Panc1 (cell line): ENCODE data around the gene FN3K. TPM values are rescaled to one million over a fixed set of nuclear protein-coding genes. Genes with fewer than 3 reads are reported as not detected.

Experiments
- ATAC-seq: fragments of 200-7000 bp; cut with Tn5 transposase; 2 replicates; pipeline ENCODE4 v1.9.1; 2020; ENCODE audit warnings: mild to moderate bottlenecking, moderate library complexity
- BruUV-seq: library from RNA; stranded (reverse); fragments of 400-500 nt; replicated peaks from 2 replicates; lab custom pipeline; 2021; lab: Mats Ljungman, UMichigan
- CTCF ChIA-PET: fragments of 300-600 bp; sonication (Branson Sonifier 250); formaldehyde crosslinking; loops from one replicate; lab custom pipeline; 2022; ENCODE audit warnings: antibody characterized with exemption; lab: Charles Lee
- POLR2A ChIA-PET: fragments of 300-600 bp; sonication (Branson Sonifier 250); formaldehyde crosslinking; loops from one replicate; lab custom pipeline; 2022; ENCODE audit warnings: antibody characterized with exemption; lab: Charles Lee
- DNase-seq: peaks from one replicate; pipeline ENCODE4 v3.0.0-alpha.2; 2010; ENCODE audit warnings: low read depth, low spot score
- H3K27ac ChIP-seq: 2 replicates; pipeline ENCODE4 v1.5.1; 2011; ENCODE audit warnings: mild to moderate bottlenecking, low read length, inconsistent platforms
- H3K27me3 ChIP-seq: fragments of 200-500 bp; sonication (Bioruptor generic); 2 replicates; pipeline ENCODE4 v1.6.0; 2014; ENCODE audit warnings: low read length, inconsistent platforms; ENCODE audit not compliant: control insufficient read depth, insufficient read depth
- H3K36me3 ChIP-seq: fragments of 200-500 bp; sonication (Bioruptor generic); 2 replicates; pipeline ENCODE4 v1.5.1; 2014; ENCODE audit warnings: inconsistent platforms, mild to moderate bottlenecking, low read length, moderate library complexity; ENCODE audit not compliant: control insufficient read depth, insufficient read depth
- H3K4me1 ChIP-seq: 2 replicates; pipeline ENCODE4 v1.5.1; 2011; ENCODE audit warnings: inconsistent platforms, mild to moderate bottlenecking, low read length, moderate library complexity; ENCODE audit not compliant: control insufficient read depth, insufficient read depth
- H3K4me3 ChIP-seq, 2 experiments: 2 replicates each; pipeline ENCODE4 v1.5.1; 2011 to 2012; ENCODE audit warnings: low read depth in 2 of 2, low read length in 2 of 2, mild to moderate bottlenecking in 2 of 2, inconsistent platforms in 1 of 2, moderate library complexity in 1 of 2
- H3K9me3 ChIP-seq: fragments of 200-500 bp; sonication (Bioruptor generic); 2 replicates; pipeline ENCODE4 v1.5.1; 2014; ENCODE audit warnings: low read depth, mild to moderate bottlenecking, inconsistent platforms, low read length, moderate library complexity; ENCODE audit not compliant: control insufficient read depth, insufficient read depth
- CTCF ChIP-seq: fragments of 450-650 bp; IDR thresholded peaks from 2 replicates; pipeline ENCODE4 v1.5.1; 2017; ENCODE audit warnings: mild to moderate bottlenecking
- POLR2AphosphoS5 ChIP-seq: IDR thresholded peaks from 2 replicates; pipeline ENCODE4 v1.6.1; 2012; ENCODE audit warnings: mild to moderate bottlenecking, low read depth, low read length, moderate library complexity
- SIN3A ChIP-seq: IDR thresholded peaks from 2 replicates; pipeline ENCODE4 v1.6.1; 2012; ENCODE audit warnings: low read depth, mild to moderate bottlenecking, low read length, moderate library complexity, borderline replicate concordance; ENCODE audit not compliant: insufficient read depth
- TCF7L2 ChIP-seq: IDR thresholded peaks from 2 replicates; pipeline ENCODE4 v1.6.1; 2011; ENCODE audit warnings: mild to moderate bottlenecking, low read depth, low read length, inconsistent platforms
- in situ Hi-C: cut with HindIII; loops from 2 replicates; pipeline ENCODE4 v1.10.0; 2016; ENCODE audit warnings: low sequenced_read_pairs, low pct_unique_long_range_greater_than_20kb
- intact Hi-C: fragments of 100-400 bp; cut with micrococcal nuclease; formaldehyde crosslinking; loops from one replicate; pipeline ENCODE4 v1.10.0; 2022; ENCODE audit not compliant: unreplicated experiment
- total RNA-seq: library from RNA; stranded (reverse); gene quantifications from one replicate; pipeline ENCODE4 v1.2.1, GENCODE V29; 2021; ENCODE audit not compliant: unreplicated experiment
- TF ChIP-seq, protein P1 (sequence below), 2 experiments: IDR thresholded peaks; 2 replicates each; pipeline ENCODE4 v1.6.1; 2011 to 2012; ENCODE audit warnings: low read depth in 2 of 2, control low read depth in 1 of 2, low read length in 1 of 2, mild to moderate bottlenecking in 1 of 2, moderate library complexity in 1 of 2; ENCODE audit not compliant: insufficient read depth in 1 of 2

Gene FN3K
- total RNA-seq, 1 experiment from 2014 or later, result 34.8 TPM

DNA sequence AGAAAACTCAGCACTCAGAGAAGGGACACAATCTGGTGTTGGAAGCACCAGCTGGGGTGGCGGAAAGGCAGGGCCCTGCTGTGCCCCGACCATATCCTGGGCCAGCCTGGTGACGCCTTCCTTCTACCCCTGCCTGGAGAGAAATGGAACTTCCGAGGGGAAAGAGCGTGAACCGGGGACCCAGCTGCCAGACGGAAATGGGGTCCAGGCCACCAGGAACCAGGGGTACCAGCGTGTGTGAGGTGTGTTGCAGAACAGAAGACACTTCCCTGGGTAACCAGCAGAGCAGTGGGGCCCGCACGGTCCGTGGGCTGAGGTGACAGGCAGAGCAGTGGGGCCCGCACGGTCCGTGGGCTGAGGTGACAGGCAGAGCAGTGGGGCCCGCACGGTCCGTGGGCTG, 43.7 kb upstream of the FN3K start:
- intact Hi-C loops, result no loop called here
- no peak for DNase-seq
- in situ Hi-C loops, result no loop called here

DNA sequence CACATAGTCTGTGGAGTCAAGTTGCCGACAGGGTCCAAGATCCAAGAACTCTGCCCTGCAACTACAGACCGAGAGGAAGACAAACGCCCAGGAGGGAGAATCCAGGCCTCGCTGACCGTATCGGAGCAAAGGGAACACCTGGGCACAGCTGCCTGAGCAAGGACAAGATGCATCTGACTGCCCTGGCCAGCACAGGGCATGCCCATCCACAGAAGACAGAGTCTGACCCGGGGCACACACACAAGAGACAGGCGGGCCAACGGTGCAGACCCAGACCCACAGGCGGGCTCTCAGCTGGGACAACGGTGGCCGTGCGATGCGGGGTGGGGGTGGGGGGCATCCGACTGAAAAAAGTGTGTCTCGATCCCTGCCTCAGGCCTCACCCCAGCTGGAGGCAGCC, 43.1 kb upstream of the FN3K start:
- in situ Hi-C loops, result no loop called here
- no peak for ATAC-seq
- no peak for TF ChIP-seq TCF7L2

More for the DNA sequence above, 43.7 kb upstream of the FN3K start:
- ATAC-seq, result no peak
- Histone ChIP-seq H3K27me3 (no peaks in the 10 kb centered on the region), H3K4me1 (no peaks in the 10 kb centered on the region), H3K27ac (no peak overlapping the region), H3K9me3 (no peaks in the 10 kb centered on the region), H3K4me3 (no peak overlapping the region), H3K36me3 (no peaks in the 10 kb centered on the region)
- TF ChIP-seq TCF7L2 (no peak), CTCF (no peak), SIN3A (no peak), POLR2AphosphoS5 (no peak)
- TF ChIP-seq, protein P1, sequence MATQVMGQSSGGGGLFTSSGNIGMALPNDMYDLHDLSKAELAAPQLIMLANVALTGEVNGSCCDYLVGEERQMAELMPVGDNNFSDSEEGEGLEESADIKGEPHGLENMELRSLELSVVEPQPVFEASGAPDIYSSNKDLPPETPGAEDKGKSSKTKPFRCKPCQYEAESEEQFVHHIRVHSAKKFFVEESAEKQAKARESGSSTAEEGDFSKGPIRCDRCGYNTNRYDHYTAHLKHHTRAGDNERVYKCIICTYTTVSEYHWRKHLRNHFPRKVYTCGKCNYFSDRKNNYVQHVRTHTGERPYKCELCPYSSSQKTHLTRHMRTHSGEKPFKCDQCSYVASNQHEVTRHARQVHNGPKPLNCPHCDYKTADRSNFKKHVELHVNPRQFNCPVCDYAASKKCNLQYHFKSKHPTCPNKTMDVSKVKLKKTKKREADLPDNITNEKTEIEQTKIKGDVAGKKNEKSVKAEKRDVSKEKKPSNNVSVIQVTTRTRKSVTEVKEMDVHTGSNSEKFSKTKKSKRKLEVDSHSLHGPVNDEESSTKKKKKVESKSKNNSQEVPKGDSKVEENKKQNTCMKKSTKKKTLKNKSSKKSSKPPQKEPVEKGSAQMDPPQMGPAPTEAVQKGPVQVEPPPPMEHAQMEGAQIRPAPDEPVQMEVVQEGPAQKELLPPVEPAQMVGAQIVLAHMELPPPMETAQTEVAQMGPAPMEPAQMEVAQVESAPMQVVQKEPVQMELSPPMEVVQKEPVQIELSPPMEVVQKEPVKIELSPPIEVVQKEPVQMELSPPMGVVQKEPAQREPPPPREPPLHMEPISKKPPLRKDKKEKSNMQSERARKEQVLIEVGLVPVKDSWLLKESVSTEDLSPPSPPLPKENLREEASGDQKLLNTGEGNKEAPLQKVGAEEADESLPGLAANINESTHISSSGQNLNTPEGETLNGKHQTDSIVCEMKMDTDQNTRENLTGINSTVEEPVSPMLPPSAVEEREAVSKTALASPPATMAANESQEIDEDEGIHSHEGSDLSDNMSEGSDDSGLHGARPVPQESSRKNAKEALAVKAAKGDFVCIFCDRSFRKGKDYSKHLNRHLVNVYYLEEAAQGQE (IDR thresholded peaks at IDR 0.05; ENCODE audit: insufficient read depth in 1 of 2, low read depth in 2 of 2, low read length in 1 of 2), result no peak
- ChIA-PET CTCF (no interaction called here), POLR2A (no interaction called here)
- no TSS peak for BruUV-seq

DNA sequence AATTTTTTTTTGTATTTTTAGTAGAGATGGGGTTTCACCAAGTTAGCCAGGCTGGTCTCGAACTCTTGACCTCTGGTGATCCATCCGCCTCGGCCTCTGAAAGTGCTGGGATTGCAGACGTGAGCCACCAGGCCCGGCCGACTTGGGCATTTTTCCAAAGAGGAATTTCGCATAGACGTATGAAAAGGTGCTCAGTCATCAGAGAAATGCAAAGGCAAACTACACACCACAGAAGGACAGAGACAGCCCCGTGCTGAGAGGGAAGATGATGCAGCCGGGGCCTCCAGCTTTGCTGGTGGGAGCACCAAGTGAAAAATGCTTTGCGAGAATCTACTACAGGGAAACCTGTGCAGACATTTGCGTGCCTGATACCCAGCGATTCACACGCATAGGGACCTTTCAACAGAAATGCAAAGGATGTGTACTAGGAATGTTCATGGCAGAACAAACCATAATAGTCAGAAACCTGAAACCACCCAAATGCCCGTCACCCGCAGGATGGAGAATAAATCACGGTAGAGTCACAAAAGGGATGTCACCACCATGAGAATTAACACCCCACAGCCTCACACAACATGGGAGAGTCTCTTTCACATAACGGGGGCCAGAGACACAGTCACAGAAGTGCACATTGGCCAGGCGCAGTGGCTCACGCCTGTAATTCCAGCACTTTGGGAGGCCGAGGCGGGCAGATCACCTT, 42.1 kb upstream of the FN3K start:
- Histone ChIP-seq H3K4me3 (no peak overlapping the region), H3K9me3 (no peaks in the 10 kb centered on the region), H3K4me1 (0 out of 2 replicates have a peak, but pooled peaks cover 5% of the 10 kb centered on the region), H3K36me3 (no peaks in the 10 kb centered on the region), H3K27ac (no peak overlapping the region), H3K27me3 (0 out of 2 replicates have a peak, but pooled peaks cover 2% of the 10 kb centered on the region)
- intact Hi-C loops, result no loop called here
- no TSS peak for BruUV-seq
- in situ Hi-C loops, result no loop called here
- DNase-seq, result no peak
- TF ChIP-seq, protein P1 (IDR thresholded peaks at IDR 0.05; ENCODE audit: insufficient read depth in 1 of 2, low read depth in 2 of 2, low read length in 1 of 2), result no peak
- TF ChIP-seq CTCF (no peak), SIN3A (no peak), POLR2AphosphoS5 (no peak), TCF7L2 (no peak)
- CTCF ChIA-PET, result no interaction called here
- POLR2A ChIA-PET, result no interaction called here
- no peak for ATAC-seq

More for the DNA sequence above, 43.1 kb upstream of the FN3K start:
- Histone ChIP-seq H3K27me3 (0 out of 2 replicates have a peak, but pooled peaks cover 2% of the 10 kb centered on the region), H3K27ac (no peak overlapping the region), H3K4me3 (no peak overlapping the region), H3K4me1 (0 out of 2 replicates have a peak, but pooled peaks cover 1% of the 10 kb centered on the region), H3K36me3 (no peaks in the 10 kb centered on the region), H3K9me3 (no peaks in the 10 kb centered on the region)
- intact Hi-C loops, result no loop called here
- CTCF ChIA-PET, result no interaction called here
- BruUV-seq, result no TSS peak
- POLR2A ChIA-PET, result no interaction called here
- DNase-seq, result no peak
